OCI-LY7 (cell line): ENCODE measurements around the gene GPLD1. TPM values are rescaled to one million over a fixed set of nuclear protein-coding genes. Genes with fewer than 3 reads are reported as not detected.

Experiments used
- BruUV-seq: library from RNA; stranded (reverse); fragments of 400-500 nt; replicated peaks from 2 replicates; lab custom pipeline; 2021; lab: Mats Ljungman, UMichigan
- CTCF ChIA-PET: fragments of 300-600 bp; sonication (Branson Sonifier 250); formaldehyde crosslinking; loops from one replicate; lab custom pipeline; 2022; ENCODE audit warnings: antibody characterized with exemption; ENCODE audit not compliant: unreplicated experiment; lab: Charles Lee
- POLR2A ChIA-PET: fragments of 300-600 bp; sonication (Branson Sonifier 250); formaldehyde crosslinking; loops from one replicate; lab custom pipeline; 2022; ENCODE audit warnings: antibody characterized with exemption; lab: Charles Lee
- DNase-seq: peaks from one replicate; pipeline ENCODE4 v3.0.0-alpha.2; 2015; ENCODE audit warnings: low spot score
- H2AFZ ChIP-seq: fragments of 200-600 bp; sonication (generic), shearing (Covaris generic); 2 replicates; pipeline ENCODE4 v1.6.1; 2014; ENCODE audit warnings: mild to moderate bottlenecking, antibody characterized with exemption, low read length, moderate library complexity
- H3K27ac ChIP-seq: fragments of 200-600 bp; sonication (generic); 2 replicates; pipeline ENCODE4 v1.5.1; 2014; ENCODE audit warnings: mixed run types, low read depth, mild to moderate bottlenecking, moderate library complexity, low read length, inconsistent platforms; ENCODE audit not compliant: poor library complexity, severe bottlenecking
- H3K36me3 ChIP-seq: fragments of 200-600 bp; sonication (generic); 2 replicates; pipeline ENCODE4 v1.6.1; 2014; ENCODE audit warnings: mild to moderate bottlenecking, antibody characterized with exemption, low read length, moderate library complexity, mixed read lengths; ENCODE audit not compliant: insufficient read depth
- H3K4me1 ChIP-seq: fragments of 200-600 bp; sonication (generic); 2 replicates; pipeline ENCODE4 v1.5.1; 2014; ENCODE audit warnings: mild to moderate bottlenecking, low read length; ENCODE audit not compliant: insufficient read depth, poor library complexity, severe bottlenecking
- H3K4me2 ChIP-seq: fragments of 200-600 bp; sonication (generic); 2 replicates; pipeline ENCODE4 v1.6.1; 2014; ENCODE audit warnings: mild to moderate bottlenecking, low read length
- H3K4me3 ChIP-seq: fragments of 200-600 bp; sonication (generic); 2 replicates; pipeline ENCODE4 v1.5.1; 2014; ENCODE audit warnings: mild to moderate bottlenecking, low read depth, low read length; ENCODE audit not compliant: poor library complexity, severe bottlenecking
- H3K79me2 ChIP-seq: fragments of 200-600 bp; sonication (generic); 2 replicates; pipeline ENCODE4 v1.6.1; 2016; ENCODE audit warnings: low read depth, mild to moderate bottlenecking, low read length, moderate library complexity, mixed read lengths; ENCODE audit not compliant: insufficient read depth
- H3K9me2 ChIP-seq: fragments of 200-600 bp; sonication (generic); 2 replicates; pipeline ENCODE4 v1.6.1; 2016; ENCODE audit warnings: mild to moderate bottlenecking, low read length, mixed read lengths; ENCODE audit not compliant: insufficient read depth
- H3K9me3 ChIP-seq: fragments of 200-600 bp; sonication (generic); 2 replicates; pipeline ENCODE4 v1.6.1; 2014; ENCODE audit warnings: mild to moderate bottlenecking, mixed run types, low read length, mixed read lengths
- H4K20me1 ChIP-seq: fragments of 200-600 bp; sonication (generic); 2 replicates; pipeline ENCODE4 v1.6.1; 2014; ENCODE audit warnings: mild to moderate bottlenecking, antibody characterized with exemption, low read length, moderate library complexity, mixed read lengths; ENCODE audit not compliant: insufficient read depth
- EZH2phosphoT487 ChIP-seq: fragments of 200-600 bp; sonication (generic); IDR thresholded peaks from 2 replicates; pipeline ENCODE4 v1.6.1; 2018; ENCODE audit warnings: low read depth, borderline replicate concordance, mild to moderate bottlenecking, mixed run types, antibody characterized with exemption, low read length, moderate library complexity, mixed read lengths
- intact Hi-C: fragments of 100-400 bp; cut with micrococcal nuclease; formaldehyde crosslinking; loops from one replicate; pipeline ENCODE4 v1.10.0; 2022; ENCODE audit not compliant: unreplicated experiment
- total RNA-seq, 2 experiments: library from RNA; depleted of rRNA in 1 of 2; stranded (reverse); fragments of >200 nt in 1 of 2; shearing (Covaris generic) in 1 of 2; gene quantifications; 2 replicates each; pipeline ENCODE4 v1.2.3, GENCODE V29; 2014 to 2022
- TF ChIP-seq, protein P1 (sequence below): fragments of 200-600 bp; sonication (generic); conservative IDR thresholded peaks from 2 replicates; pipeline ENCODE4 v1.5.1; 2014; ENCODE audit warnings: mild to moderate bottlenecking, antibody characterized with exemption, low read length, moderate library complexity, mixed read lengths

Gene GPLD1
- total RNA-seq, 2 experiments from 2014 or later = 55.6 to 60.7 TPM

DNA sequence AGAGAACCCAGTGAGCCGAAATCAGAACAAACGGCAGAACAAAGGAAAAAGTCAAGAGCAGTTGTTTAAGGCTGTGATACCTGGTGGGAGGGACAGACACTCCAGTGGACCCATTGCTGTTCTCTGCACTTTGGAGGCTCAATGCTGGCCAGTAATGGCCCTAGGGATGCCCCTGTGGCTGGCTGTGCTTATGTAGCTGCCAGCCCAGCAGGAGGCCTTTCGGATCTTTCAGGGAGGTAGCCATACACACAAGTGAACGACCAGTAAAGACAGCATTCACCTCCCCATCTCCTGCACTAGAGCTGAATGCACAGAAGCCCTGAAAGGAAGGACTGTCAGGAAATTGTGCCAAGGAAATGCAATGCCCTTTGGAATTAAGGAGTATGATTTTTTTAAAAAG is 34.3 kb downstream of the GPLD1 start:
- ChIA-PET CTCF (no interaction called here), POLR2A (interaction anchor here (0.6 kb wide), 1 partner anchor 20 kb away, joined by 4 read pairs; no protein-coding TSS in a partner anchor)
- H3K36me3 ChIP-seq = peaks cover 63% of the 10 kb centered on the region
- TF ChIP-seq EZH2phosphoT487 = no peak
- TF ChIP-seq, protein P1, sequence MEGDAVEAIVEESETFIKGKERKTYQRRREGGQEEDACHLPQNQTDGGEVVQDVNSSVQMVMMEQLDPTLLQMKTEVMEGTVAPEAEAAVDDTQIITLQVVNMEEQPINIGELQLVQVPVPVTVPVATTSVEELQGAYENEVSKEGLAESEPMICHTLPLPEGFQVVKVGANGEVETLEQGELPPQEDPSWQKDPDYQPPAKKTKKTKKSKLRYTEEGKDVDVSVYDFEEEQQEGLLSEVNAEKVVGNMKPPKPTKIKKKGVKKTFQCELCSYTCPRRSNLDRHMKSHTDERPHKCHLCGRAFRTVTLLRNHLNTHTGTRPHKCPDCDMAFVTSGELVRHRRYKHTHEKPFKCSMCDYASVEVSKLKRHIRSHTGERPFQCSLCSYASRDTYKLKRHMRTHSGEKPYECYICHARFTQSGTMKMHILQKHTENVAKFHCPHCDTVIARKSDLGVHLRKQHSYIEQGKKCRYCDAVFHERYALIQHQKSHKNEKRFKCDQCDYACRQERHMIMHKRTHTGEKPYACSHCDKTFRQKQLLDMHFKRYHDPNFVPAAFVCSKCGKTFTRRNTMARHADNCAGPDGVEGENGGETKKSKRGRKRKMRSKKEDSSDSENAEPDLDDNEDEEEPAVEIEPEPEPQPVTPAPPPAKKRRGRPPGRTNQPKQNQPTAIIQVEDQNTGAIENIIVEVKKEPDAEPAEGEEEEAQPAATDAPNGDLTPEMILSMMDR = no peak
- H4K20me1 ChIP-seq = no peaks in the 10 kb centered on the region
- no TSS peak for BruUV-seq
- no peak overlapping the region for H3K4me2 ChIP-seq
- no peaks in the 10 kb centered on the region for H3K79me2 ChIP-seq
- H3K4me1 ChIP-seq = no peaks in the 10 kb centered on the region
- no peaks in the 10 kb centered on the region for H3K9me3 ChIP-seq
- no peak for DNase-seq
- H3K27ac ChIP-seq = no peak overlapping the region
- H3K9me2 ChIP-seq = no peaks in the 10 kb centered on the region
- H2AFZ ChIP-seq = no peak overlapping the region
- H3K4me3 ChIP-seq = no peak overlapping the region
- intact Hi-C loops = no loop called here

DNA sequence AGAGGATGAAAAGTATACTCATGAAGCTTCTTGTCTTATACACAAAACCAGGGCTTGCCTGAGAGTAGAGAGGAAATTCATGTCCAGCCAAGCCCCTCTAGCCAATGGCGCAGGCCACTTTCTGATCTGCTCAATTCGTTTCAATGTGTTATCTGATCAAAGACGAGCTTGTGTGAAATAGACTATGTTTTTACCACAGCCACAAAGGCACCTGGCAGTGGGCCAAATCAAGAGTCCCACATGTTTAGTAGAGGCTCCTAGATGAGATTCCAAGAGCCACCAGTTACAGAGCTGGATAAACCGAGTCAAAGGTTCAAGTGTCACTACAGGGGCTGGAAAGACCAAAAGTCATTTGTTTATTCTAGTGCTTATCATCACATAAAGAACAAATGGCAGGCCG is 34.9 kb downstream of the GPLD1 start:
- Histone ChIP-seq H3K9me2 (no peaks in the 10 kb centered on the region), H3K9me3 (no peaks in the 10 kb centered on the region), H3K79me2 (no peaks in the 10 kb centered on the region), H3K4me1 (no peaks in the 10 kb centered on the region), H3K4me3 (no peak overlapping the region), H2AFZ (no peak overlapping the region), H3K36me3 (peaks cover 57% of the 10 kb centered on the region), H4K20me1 (no peaks in the 10 kb centered on the region), H3K4me2 (no peak overlapping the region), H3K27ac (no peak overlapping the region)
- POLR2A ChIA-PET = interaction anchor here (0.6 kb wide), 1 partner anchor 19 kb away, joined by 4 read pairs; no protein-coding TSS in a partner anchor
- no TSS peak for BruUV-seq
- TF ChIP-seq, protein P1 = no peak
- no peak for TF ChIP-seq EZH2phosphoT487
- CTCF ChIA-PET = no interaction called here
- intact Hi-C loops = no loop called here
- DNase-seq = no peak

DNA sequence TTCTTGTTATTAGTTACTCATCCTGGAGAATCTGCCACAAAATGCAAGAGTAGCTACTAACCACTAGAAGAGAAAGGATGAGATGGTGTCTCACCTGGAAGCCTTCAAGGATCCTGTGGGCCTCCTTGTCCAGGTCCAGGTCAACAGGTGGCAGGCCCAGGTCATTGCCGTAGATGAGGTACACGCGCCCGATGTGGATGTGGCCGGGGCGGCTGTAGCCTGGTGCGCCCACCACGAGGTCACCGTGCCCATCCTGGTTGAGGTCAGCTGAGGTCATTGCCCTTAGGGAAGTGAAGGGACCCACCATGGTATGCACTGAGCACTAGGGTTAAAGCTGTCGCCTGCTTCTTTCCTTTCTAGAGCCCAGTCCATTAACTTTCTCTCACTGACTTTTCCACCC is 35.5 kb downstream of the GPLD1 start:
- POLR2A ChIA-PET = no interaction called here
- Histone ChIP-seq H3K4me1 (no peaks in the 10 kb centered on the region), H3K79me2 (no peaks in the 10 kb centered on the region), H3K9me2 (no peaks in the 10 kb centered on the region), H4K20me1 (no peaks in the 10 kb centered on the region), H3K4me3 (no peak overlapping the region), H3K9me3 (no peaks in the 10 kb centered on the region), H3K36me3 (peaks cover 51% of the 10 kb centered on the region), H2AFZ (no peak overlapping the region), H3K4me2 (no peak overlapping the region), H3K27ac (no peak overlapping the region)
- CTCF ChIA-PET = no interaction called here
- BruUV-seq = no TSS peak
- no peak for DNase-seq
- intact Hi-C loops = no loop called here
- TF ChIP-seq, protein P1 = no peak
- TF ChIP-seq EZH2phosphoT487 = no peak
